ENCODE data around the gene MLYCD. TPM values are rescaled to one million over a fixed set of nuclear protein-coding genes. Genes with fewer than 3 reads are reported as not detected.

Gene MLYCD
- total and polyA plus RNA-seq, 2 donors (not counting 1 experiment from before 2014, with no cell fraction given) = 2.3 to 17.1 TPM

DNA sequence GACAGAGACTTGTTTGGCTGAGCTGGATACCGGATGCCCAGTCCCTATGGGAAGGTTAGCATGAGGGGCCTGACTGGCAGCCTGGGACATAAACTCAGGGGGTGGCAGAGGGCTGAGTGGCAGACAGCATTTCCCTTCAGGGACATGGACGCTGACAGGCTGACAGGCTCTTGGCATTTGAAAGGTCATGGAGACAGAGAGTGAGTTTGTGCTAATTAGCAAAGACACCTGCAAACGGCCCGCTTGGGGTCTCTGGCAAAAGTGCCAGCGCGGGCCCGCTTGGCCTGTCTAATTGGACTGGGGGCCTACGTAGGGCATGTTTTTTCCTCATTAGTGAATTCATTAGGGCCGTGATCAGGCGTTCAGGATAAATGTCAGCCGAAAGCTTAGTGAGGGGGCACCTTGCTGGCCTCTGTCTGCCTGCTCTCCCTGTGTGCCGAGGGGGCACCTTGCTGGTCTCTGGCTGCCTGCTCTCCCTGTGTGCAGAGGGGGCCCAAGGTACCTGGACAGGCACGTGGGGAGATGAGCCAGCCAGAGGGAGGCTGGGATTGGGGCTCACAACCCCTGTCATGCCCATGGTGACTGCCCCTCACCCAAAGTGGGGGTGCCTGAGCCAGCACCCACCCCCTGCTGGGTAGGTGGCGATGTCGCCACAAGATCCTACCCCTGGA is 76.8 kb downstream of the MLYCD start:
- POLR2A ChIA-PET = no interaction called here
- intact Hi-C loops (cut with micrococcal nuclease) = no loop called here
- TF ChIP-seq EZH2 (IDR thresholded peaks at IDR 0.05; ENCODE audit: borderline replicate concordance, insufficient read depth, low read depth, low read length, poor library complexity, severe bottlenecking) = no peak
- TF ChIP-seq, protein P1, sequence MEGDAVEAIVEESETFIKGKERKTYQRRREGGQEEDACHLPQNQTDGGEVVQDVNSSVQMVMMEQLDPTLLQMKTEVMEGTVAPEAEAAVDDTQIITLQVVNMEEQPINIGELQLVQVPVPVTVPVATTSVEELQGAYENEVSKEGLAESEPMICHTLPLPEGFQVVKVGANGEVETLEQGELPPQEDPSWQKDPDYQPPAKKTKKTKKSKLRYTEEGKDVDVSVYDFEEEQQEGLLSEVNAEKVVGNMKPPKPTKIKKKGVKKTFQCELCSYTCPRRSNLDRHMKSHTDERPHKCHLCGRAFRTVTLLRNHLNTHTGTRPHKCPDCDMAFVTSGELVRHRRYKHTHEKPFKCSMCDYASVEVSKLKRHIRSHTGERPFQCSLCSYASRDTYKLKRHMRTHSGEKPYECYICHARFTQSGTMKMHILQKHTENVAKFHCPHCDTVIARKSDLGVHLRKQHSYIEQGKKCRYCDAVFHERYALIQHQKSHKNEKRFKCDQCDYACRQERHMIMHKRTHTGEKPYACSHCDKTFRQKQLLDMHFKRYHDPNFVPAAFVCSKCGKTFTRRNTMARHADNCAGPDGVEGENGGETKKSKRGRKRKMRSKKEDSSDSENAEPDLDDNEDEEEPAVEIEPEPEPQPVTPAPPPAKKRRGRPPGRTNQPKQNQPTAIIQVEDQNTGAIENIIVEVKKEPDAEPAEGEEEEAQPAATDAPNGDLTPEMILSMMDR (IDR thresholded peaks at IDR 0.05) = no peak

More for the DNA sequence above, 76.8 kb downstream of the MLYCD start:
- Histone ChIP-seq H4K20me1 (ENCODE audit: control insufficient read depth, insufficient read depth, low read length, poor library complexity, severe bottlenecking) (no peaks in the 10 kb centered on the region), H2AFZ (ENCODE audit: insufficient read depth, low read depth, low read length, poor library complexity, severe bottlenecking) (no peak overlapping the region), H3K4me3 (ENCODE audit: control extremely low read depth in 1 of 5, extremely low read depth in 1 of 5, insufficient read depth in 1 of 5, low read depth in 2 of 5, low read length in 4 of 5) (no peak overlapping the region), H3K4me2 (replicated peaks; ENCODE audit: low read depth, low read length, poor library complexity, severe bottlenecking) (no peak overlapping the region), H3K36me3 (replicated peaks in 1 of 2; ENCODE audit: control extremely low read depth in 1 of 2, control insufficient read depth in 1 of 2, extremely low read depth in 1 of 2, insufficient read depth in 2 of 2, low read length in 1 of 2) (no peaks in the 10 kb centered on the region), H3K27ac (ENCODE audit: low read length in 2 of 2) (no peak overlapping the region), H3K27me3 (replicated peaks in 1 of 4; ENCODE audit: control extremely low read depth in 1 of 4, control insufficient read depth in 3 of 4, insufficient read depth in 4 of 4, low read length in 3 of 4) (peaks cover 0 to 6% (median 0%) of the 10 kb centered on the region in 4 experiments), H3K9ac (ENCODE audit: low read length) (no peak overlapping the region), H3K79me2 (ENCODE audit: control insufficient read depth, insufficient read depth, low read length) (no peaks in the 10 kb centered on the region), H3K4me1 (ENCODE audit: control insufficient read depth in 2 of 2, insufficient read depth in 2 of 2, low read length in 2 of 2) (no peaks in the 10 kb centered on the region), H3K9me3 (ENCODE audit: control extremely low read depth in 1 of 3, control insufficient read depth in 2 of 3, insufficient read depth in 1 of 3, low read length in 2 of 3) (peaks cover 0 to 21% (median 6%) of the 10 kb centered on the region in 3 donors)
- CTCF ChIA-PET = interaction anchor here (1.3 kb wide), 1 partner anchor 48 kb away, joined by 3 read pairs; no protein-coding TSS in a partner anchor
- WGBS (ENCODE audit: insufficient coverage) = 82% methylated on average over 15 of the region's 15 CpGs
- ATAC-seq (ENCODE audit: low read depth) (no peak), DNase-seq (no peak)
- H3K27ac Mint-ChIP-seq = no peak overlapping the region
- H3K4me1 Mint-ChIP-seq = no peaks in the 10 kb centered on the region
- H3K9me3 Mint-ChIP-seq (ENCODE audit: insufficient read depth) = peaks cover 3% of the 10 kb centered on the region
- no peak overlapping the region for H3K4me3 Mint-ChIP-seq
- H3K27me3 Mint-ChIP-seq = peaks cover 5% of the 10 kb centered on the region

Other genes starting within 250 kb of the MLYCD start
- gene HSBP1, start 91.1 kb upstream of the MLYCD start, total RNA-seq = 39.6 and 45.4 TPM in 2 replicates
- 4.1 and 4.8 TPM in 2 replicates for gene HSBP1, start 91.1 kb upstream of the MLYCD start, polyA plus RNA-seq
- gene OSGIN1, start 54.1 kb downstream of the MLYCD start, total RNA-seq = 1.2 and 1.8 TPM in 2 replicates
- gene OSGIN1, start 54.1 kb downstream of the MLYCD start, polyA plus RNA-seq = 0.85 and 1.8 TPM in 2 replicates
- gene NECAB2, start 69.1 kb downstream of the MLYCD start, total RNA-seq = not detected in 2 replicates
- not detected in 2 replicates for gene NECAB2, start 69.1 kb downstream of the MLYCD start, polyA plus RNA-seq
- gene SLC38A8, start 143.7 kb downstream of the MLYCD start, total RNA-seq = not detected in 2 replicates
- gene SLC38A8, start 143.7 kb downstream of the MLYCD start, polyA plus RNA-seq = not detected in 2 replicates
- 119 and 120 TPM in 2 replicates for gene MBTPS1, start 217.8 kb downstream of the MLYCD start, total RNA-seq
- 85.9 and 105 TPM in 2 replicates for gene MBTPS1, start 217.8 kb downstream of the MLYCD start, polyA plus RNA-seq
- gene HSDL1, start 246.1 kb downstream of the MLYCD start, total RNA-seq = 30.8 and 40.2 TPM in 2 replicates
- gene HSDL1, start 246.1 kb downstream of the MLYCD start, polyA plus RNA-seq = 12.4 and 16.4 TPM in 2 replicates
- 0.29 and 0.30 TPM in 2 replicates for gene DNAAF1, start 246.2 kb downstream of the MLYCD start, total RNA-seq
- 0.13 and 0.24 TPM in 2 replicates for gene DNAAF1, start 246.2 kb downstream of the MLYCD start, polyA plus RNA-seq

Data from B cell (primary cell).